ENCODE measurements around the gene MIS18BP1.

DNA sequence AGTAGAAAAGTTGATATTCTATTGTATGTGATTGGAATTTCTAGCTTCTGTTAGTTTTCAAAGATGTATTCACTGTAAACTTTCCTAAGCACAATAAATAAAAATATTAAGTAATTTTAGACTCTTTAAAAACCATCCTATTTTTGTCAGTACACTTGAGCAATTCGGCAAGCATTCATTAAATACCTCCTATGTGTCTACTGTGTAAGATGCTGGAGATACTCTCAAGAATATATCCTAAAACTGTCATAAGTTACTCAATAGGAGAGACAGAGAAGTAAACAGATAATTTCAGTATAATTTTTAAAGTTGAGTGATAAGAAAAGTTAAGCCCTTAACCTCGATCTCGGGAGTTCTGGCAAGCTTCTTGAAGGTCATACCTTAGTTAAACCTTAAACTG is 71.2 kb downstream of the MIS18BP1 start:
- no peak for TF ChIP-seq POLR2AphosphoS5 (IDR thresholded peaks at IDR 0.05; ENCODE audit: low read depth, low read length)
- TF ChIP-seq, protein P1, sequence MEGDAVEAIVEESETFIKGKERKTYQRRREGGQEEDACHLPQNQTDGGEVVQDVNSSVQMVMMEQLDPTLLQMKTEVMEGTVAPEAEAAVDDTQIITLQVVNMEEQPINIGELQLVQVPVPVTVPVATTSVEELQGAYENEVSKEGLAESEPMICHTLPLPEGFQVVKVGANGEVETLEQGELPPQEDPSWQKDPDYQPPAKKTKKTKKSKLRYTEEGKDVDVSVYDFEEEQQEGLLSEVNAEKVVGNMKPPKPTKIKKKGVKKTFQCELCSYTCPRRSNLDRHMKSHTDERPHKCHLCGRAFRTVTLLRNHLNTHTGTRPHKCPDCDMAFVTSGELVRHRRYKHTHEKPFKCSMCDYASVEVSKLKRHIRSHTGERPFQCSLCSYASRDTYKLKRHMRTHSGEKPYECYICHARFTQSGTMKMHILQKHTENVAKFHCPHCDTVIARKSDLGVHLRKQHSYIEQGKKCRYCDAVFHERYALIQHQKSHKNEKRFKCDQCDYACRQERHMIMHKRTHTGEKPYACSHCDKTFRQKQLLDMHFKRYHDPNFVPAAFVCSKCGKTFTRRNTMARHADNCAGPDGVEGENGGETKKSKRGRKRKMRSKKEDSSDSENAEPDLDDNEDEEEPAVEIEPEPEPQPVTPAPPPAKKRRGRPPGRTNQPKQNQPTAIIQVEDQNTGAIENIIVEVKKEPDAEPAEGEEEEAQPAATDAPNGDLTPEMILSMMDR (IDR thresholded peaks at IDR 0.05) = no peak
- no peak for TF ChIP-seq CHD2 (IDR thresholded peaks at IDR 0.05; ENCODE audit: low read length, partially characterized antibody)
- TF ChIP-seq YY1 (IDR thresholded peaks at IDR 0.05; ENCODE audit: low read depth) = no peak
- no peak for TF ChIP-seq JUND (IDR thresholded peaks at IDR 0.05)
- no peak for TF ChIP-seq EP300 (IDR thresholded peaks at IDR 0.05; ENCODE audit: borderline replicate concordance in 1 of 2, low read depth in 1 of 2, low read length in 1 of 2)
- no peak for TF ChIP-seq GABPA (IDR thresholded peaks at IDR 0.05; ENCODE audit: low read depth)
- no peak for TF ChIP-seq TCF12 (IDR thresholded peaks at IDR 0.05)
- no peak for TF ChIP-seq RAD21 (IDR thresholded peaks at IDR 0.05; ENCODE audit: low read length)
- TF ChIP-seq, protein P2, sequence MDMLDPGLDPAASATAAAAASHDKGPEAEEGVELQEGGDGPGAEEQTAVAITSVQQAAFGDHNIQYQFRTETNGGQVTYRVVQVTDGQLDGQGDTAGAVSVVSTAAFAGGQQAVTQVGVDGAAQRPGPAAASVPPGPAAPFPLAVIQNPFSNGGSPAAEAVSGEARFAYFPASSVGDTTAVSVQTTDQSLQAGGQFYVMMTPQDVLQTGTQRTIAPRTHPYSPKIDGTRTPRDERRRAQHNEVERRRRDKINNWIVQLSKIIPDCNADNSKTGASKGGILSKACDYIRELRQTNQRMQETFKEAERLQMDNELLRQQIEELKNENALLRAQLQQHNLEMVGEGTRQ (IDR thresholded peaks at IDR 0.05; ENCODE audit: borderline replicate concordance, low read depth, low read length) = no peak
- TF ChIP-seq GATA2 (CRISPR knock-in tag; IDR thresholded peaks at IDR 0.05) = no peak
- no peak for TF ChIP-seq SMC3 (IDR thresholded peaks at IDR 0.05; ENCODE audit: low read depth, low read length)
- no peak for TF ChIP-seq TEAD4 (IDR thresholded peaks at IDR 0.05; ENCODE audit: borderline replicate concordance, insufficient read depth)

All from SK-N-SH (cell line).